HepG2 (cell line): Measurements from ENCODE around the gene ZMIZ1. TPM values are rescaled to one million over a fixed set of nuclear protein-coding genes. Genes with fewer than 3 reads are reported as not detected.
A peak's percentile ranks its signal among the peaks of the same experiment; 100 is the strongest.

Experiments used
- ARID4A ChIP-seq: sonication (generic); formaldehyde crosslinking; IDR thresholded peaks from 2 replicates; pipeline ENCODE4 v1.5.0; 2020; ENCODE audit warnings: mild to moderate bottlenecking, missing genetic modification reagents, borderline replicate concordance
- ETV5 ChIP-seq: IDR thresholded peaks from 2 replicates; pipeline ENCODE4 v1.6.1; 2018; ENCODE audit warnings: missing biosample characterization, missing genetic modification reagents, inconsistent platforms, borderline replicate concordance
- FOXA3 ChIP-seq: IDR thresholded peaks from 2 replicates; pipeline ENCODE4 v1.6.1; 2016; ENCODE audit warnings: missing genetic modification reagents, missing compliant biosample characterization
- KAT2B ChIP-seq: fragments of 150-350 bp; IDR thresholded peaks from 2 replicates; pipeline ENCODE4 v1.6.1; 2014; ENCODE audit warnings: low read depth, low read length, borderline replicate concordance
- KAT7 ChIP-seq: IDR thresholded peaks from 2 replicates; pipeline ENCODE4 v1.6.1; 2018; ENCODE audit warnings: borderline replicate concordance, missing compliant biosample characterization
- MAFF ChIP-seq: IDR thresholded peaks from 2 replicates; pipeline ENCODE4 v1.6.1; 2011; ENCODE audit warnings: low read depth, low read length, improper control_type of control experiment
- MLXIP ChIP-seq: sonication (generic); formaldehyde crosslinking; IDR thresholded peaks from 2 replicates; pipeline ENCODE4 v1.9.0; 2021; ENCODE audit warnings: missing genetic modification reagents, borderline replicate concordance
- PPARG ChIP-seq: conservative IDR thresholded peaks from 2 replicates; pipeline ENCODE4 v1.6.1; 2016; ENCODE audit warnings: missing biosample characterization, missing genetic modification reagents
- RARA ChIP-seq: IDR thresholded peaks from 2 replicates; pipeline ENCODE4 v1.6.1; 2016; ENCODE audit warnings: missing genetic modification reagents, missing compliant biosample characterization
- RXRA ChIP-seq: sonication (generic); formaldehyde crosslinking; IDR thresholded peaks from 2 replicates; pipeline ENCODE4 v1.5.1; 2020; ENCODE audit warnings: missing genetic modification reagents
- ZNF225 ChIP-seq: sonication (generic); formaldehyde crosslinking; IDR thresholded peaks from 2 replicates; pipeline ENCODE4 v1.4.0; 2020; ENCODE audit warnings: mild to moderate bottlenecking, missing genetic modification reagents
- ZNF234 ChIP-seq: sonication (generic); formaldehyde crosslinking; conservative IDR thresholded peaks from 2 replicates; pipeline ENCODE4 v1.5.1; 2020; ENCODE audit warnings: mild to moderate bottlenecking, missing genetic modification reagents
- ZNF619 ChIP-seq: sonication (generic); formaldehyde crosslinking; IDR thresholded peaks from 2 replicates; pipeline ENCODE4 v1.4.0; 2020; ENCODE audit warnings: mild to moderate bottlenecking, missing genetic modification reagents
- ZNF687 ChIP-seq: sonication (generic); formaldehyde crosslinking; IDR thresholded peaks from 2 replicates; pipeline ENCODE4 v1.5.1; 2020; ENCODE audit warnings: mild to moderate bottlenecking, missing genetic modification reagents, moderate library complexity
- ZNF720 ChIP-seq: sonication (generic); formaldehyde crosslinking; IDR thresholded peaks from 2 replicates; pipeline ENCODE4 v1.4.0; 2020; ENCODE audit warnings: missing genetic modification reagents
- ZNF788 ChIP-seq: sonication (generic); formaldehyde crosslinking; IDR thresholded peaks from 2 replicates; pipeline ENCODE4 v1.5.0; 2020; ENCODE audit warnings: mild to moderate bottlenecking, missing genetic modification reagents, borderline replicate concordance
- polyA plus RNA-seq, 8 experiments: library from polyadenylated mRNA; depleted of rRNA in 3 of 8; stranded (reverse) in 7 of 8; unstranded in 1 of 8; fragments of >200 nt; fragmentation: Illumina TruSeq in 4 of 8; extraction: Trizol in 4 of 8; gene quantifications; 2 replicates each; pipeline versions ENCODE4 v1.2.1 to v1.2.3, GENCODE V29; 2011 to 2016; ENCODE audit warnings: low read depth in 4 of 8, missing spikeins in 1 of 8, mixed read lengths in 1 of 8; ENCODE audit not compliant: insufficient read depth in 1 of 8
- total RNA-seq, 5 experiments: library from RNA; depleted of rRNA; stranded (reverse); fragments of >200 nt; fragmentation: Illumina TruSeq; extraction: Trizol; gene quantifications; 2 replicates each; pipeline ENCODE4 v1.2.3, GENCODE V29; 2016; ENCODE audit warnings: low read depth in 1 of 5
- TF ChIP-seq, protein P1 (sequence below): sonication (generic); IDR thresholded peaks from 2 replicates; pipeline ENCODE4 v1.6.1; 2016; ENCODE audit warnings: low read depth, borderline replicate concordance

The ZMIZ1 gene
- total and polyA plus RNA-seq, 2 of the 13 experiments (the other 11 are each of a cell fraction or from before 2014, with no cell fraction given) = 5.3 to 10.2 TPM

DNA sequence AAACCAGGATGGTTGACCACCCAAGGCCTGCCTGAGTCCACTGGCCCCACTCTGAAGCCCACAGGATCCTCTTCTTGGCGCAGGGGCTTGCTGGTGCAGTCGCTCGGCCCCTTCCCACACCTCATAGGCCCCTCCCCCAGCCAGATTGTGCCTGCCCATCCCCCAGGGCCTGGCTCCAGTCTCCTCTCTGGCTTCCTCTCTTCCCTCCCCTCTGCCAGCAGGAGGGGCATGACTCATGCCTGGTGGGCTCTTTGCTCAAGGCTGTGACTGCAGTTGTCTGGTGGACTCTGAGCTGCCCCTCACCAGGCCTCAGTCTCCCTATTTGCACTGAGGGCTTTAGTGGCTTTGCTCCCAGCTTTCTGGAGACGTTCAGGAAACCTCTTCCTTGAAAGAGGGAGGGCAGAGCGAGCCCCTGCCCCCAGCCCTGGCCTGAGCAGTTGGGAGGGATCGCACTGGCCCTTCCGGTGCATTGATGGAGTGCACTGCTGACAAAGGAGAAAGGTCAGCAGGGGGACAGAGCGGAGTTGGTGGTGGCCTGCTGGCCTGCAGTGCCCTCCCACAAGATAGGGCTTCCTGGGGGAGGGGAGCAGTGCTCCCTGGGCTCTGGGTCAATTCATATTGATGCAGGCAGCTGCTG, 60.7 kb downstream of the ZMIZ1 start (continued):
- TF ChIP-seq MAFF (no peak), RXRA (CRISPR knock-in tag) (peak; percentile 90; the same call in 1 of the 2 replicates), KAT2B (no peak), ETV5 (CRISPR knock-in tag) (peak; percentile 85), ZNF788 (CRISPR knock-in tag) (no peak), ZNF720 (CRISPR knock-in tag) (no peak), ZNF687 (peak; percentile 94), ARID4A (CRISPR knock-in tag) (peak; percentile 45; the same call in 1 of the 2 replicates), RARA (CRISPR knock-in tag) (peak; percentile 95), PPARG (CRISPR knock-in tag) (peak; percentile 58; the same call in 1 of the 2 replicates), FOXA3 (CRISPR knock-in tag) (no peak), ZNF225 (CRISPR knock-in tag) (no peak), ZNF234 (no peak), MLXIP (CRISPR knock-in tag) (no peak), KAT7 (CRISPR knock-in tag) (0 out of 2 replicates have a peak, but pooled peaks have one; percentile 41), ZNF619 (no peak)
- TF ChIP-seq, protein P1, sequence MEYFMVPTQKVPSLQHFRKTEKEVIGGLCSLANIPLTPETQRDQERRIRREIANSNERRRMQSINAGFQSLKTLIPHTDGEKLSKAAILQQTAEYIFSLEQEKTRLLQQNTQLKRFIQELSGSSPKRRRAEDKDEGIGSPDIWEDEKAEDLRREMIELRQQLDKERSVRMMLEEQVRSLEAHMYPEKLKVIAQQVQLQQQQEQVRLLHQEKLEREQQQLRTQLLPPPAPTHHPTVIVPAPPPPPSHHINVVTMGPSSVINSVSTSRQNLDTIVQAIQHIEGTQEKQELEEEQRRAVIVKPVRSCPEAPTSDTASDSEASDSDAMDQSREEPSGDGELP = 0 out of 2 replicates have a peak, but pooled peaks have one; percentile 18
